Measurements from ENCODE around the gene GLI1.
A peak's percentile ranks its signal among the peaks of the same experiment; 100 is the strongest.

The GLI1 gene

GRCh38 chr12:57473392-57473791, 13.8 kb downstream of the GLI1 start:
- Histone ChIP-seq H3K36me3 (ENCODE audit: control insufficient read depth, low read depth, low read length) (no peaks in the 10 kb centered on the region), H3K27ac (ENCODE audit: low read length) (no peak overlapping the region), H3K27me3 (ENCODE audit: control insufficient read depth, insufficient read depth, low read length) (peaks cover 63% of the 10 kb centered on the region), H3K9ac (ENCODE audit: low read length) (no peak overlapping the region), H3K4me3 (ENCODE audit: low read length) (no peak overlapping the region), H3K9me3 (ENCODE audit: control insufficient read depth, low read depth, low read length) (no peaks in the 10 kb centered on the region), H3K4me1 (ENCODE audit: control insufficient read depth, low read depth, low read length) (peaks cover 8% of the 10 kb centered on the region)

- Histone ChIP-seq H3K4me1 (ENCODE audit: control insufficient read depth, low read depth, low read length) (peaks cover 8% of the 10 kb centered on the region), H3K9ac (ENCODE audit: low read length) (no peak overlapping the region), H3K27ac (ENCODE audit: low read length) (no peak overlapping the region), H3K9me3 (ENCODE audit: control insufficient read depth, low read depth, low read length) (no peaks in the 10 kb centered on the region), H3K27me3 (ENCODE audit: control insufficient read depth, insufficient read depth, low read length) (peaks cover 64% of the 10 kb centered on the region), H3K36me3 (ENCODE audit: control insufficient read depth, low read depth, low read length) (no peaks in the 10 kb centered on the region), H3K4me3 (ENCODE audit: low read length) (no peak overlapping the region)
Measured at GRCh38 chr12:57473886-57474285, 14.3 kb downstream of the GLI1 start.

DNA sequence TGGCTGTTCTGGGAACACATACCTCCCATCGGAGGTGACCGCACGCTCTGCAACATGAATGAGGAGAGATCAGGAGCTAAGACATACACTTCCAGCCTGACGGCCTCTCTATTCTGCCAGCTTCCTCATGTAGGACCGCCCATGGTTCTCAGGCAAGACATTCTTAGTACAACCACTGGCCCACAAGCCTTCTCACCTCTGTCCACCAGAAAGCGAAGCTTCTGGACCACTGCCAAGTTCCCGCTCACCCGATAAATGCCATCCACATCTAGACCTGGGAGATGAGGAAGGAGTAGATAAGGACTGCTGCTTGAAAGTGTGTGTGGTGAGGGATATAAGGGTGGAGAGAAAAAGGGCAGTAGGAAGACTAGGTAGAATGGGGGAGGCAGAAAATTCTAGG, 14.8 kb downstream of the GLI1 start:
- Histone ChIP-seq H3K9me3 (ENCODE audit: control insufficient read depth, low read depth, low read length) (no peaks in the 10 kb centered on the region), H3K9ac (ENCODE audit: low read length) (no peak overlapping the region), H3K4me1 (ENCODE audit: control insufficient read depth, low read depth, low read length) (peaks cover 8% of the 10 kb centered on the region), H3K4me3 (ENCODE audit: low read length) (no peak overlapping the region), H3K36me3 (ENCODE audit: control insufficient read depth, low read depth, low read length) (no peaks in the 10 kb centered on the region), H3K27me3 (ENCODE audit: control insufficient read depth, insufficient read depth, low read length) (peaks cover 69% of the 10 kb centered on the region), H3K27ac (ENCODE audit: low read length) (no peak overlapping the region)

DNA sequence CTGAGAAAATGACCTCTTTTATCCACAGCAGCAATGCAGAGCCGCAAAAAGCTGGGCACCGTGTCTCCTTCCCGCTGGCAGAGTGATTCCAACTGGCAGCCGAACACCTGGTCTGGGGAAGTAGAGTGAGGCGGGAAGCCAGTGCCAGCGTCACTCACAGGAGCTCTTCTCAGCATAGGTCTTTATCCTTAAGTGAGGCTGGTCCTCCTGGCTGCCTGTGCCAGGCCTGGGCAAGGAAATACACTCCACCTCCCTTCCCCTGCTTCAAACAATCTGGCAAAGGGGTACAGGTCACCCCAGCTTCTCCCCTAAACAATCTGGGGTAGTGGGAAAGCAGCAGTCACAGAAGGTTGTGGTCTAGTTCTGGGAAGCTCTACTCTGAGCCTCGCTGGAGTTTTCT, 15.3 kb downstream of the GLI1 start:
- Histone ChIP-seq H3K27ac (ENCODE audit: low read length) (no peak overlapping the region), H3K27me3 (ENCODE audit: control insufficient read depth, insufficient read depth, low read length) (peaks cover 72% of the 10 kb centered on the region), H3K4me1 (ENCODE audit: control insufficient read depth, low read depth, low read length) (peaks cover 8% of the 10 kb centered on the region), H3K9me3 (ENCODE audit: control insufficient read depth, low read depth, low read length) (no peaks in the 10 kb centered on the region), H3K36me3 (ENCODE audit: control insufficient read depth, low read depth, low read length) (no peaks in the 10 kb centered on the region), H3K4me3 (ENCODE audit: low read length) (peak overlapping the region; percentile 51), H3K9ac (ENCODE audit: low read length) (no peak overlapping the region)

DNA sequence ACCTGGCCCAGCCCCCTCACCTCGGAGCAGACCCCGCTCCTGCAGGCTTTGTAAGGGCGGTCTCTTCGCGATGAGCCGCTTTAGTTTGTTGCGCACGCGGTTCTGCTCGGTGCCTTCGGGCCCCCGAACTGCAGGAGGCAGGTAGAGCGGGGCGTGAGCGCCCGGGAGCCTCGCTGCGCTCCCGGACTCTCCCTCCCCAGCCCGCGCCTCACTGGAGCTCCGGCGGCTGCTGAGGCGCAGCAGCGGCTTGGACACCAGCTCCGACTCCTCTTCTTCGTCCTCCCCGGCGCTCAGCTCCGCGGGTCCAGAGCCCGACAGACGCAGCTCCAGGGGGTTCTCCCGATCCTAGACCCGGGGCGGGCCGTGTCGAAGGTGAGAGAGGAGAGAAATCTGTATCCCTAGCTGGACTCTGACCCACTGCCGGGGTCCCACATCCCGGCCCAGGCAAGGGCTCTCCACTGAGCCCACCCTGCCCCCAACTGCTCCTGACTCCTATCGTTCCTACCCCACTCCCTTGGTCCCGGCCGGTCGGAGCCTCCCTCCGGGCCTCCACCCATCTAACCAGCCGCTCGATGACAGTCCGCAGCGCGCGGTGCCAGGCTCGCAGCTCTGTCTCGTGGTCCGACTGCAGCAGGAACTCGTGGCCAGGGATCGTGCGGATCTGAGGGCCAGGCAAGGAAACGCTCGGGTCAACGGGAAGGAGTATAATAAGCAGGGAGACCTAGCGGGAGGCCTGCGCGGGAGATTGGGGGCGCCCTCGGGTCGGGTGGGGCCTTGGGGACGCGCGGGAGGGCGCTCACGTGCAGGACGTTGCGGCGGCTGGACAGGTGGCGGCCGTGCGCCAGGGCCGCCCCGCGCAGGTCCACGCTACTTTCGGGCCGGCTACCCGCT, 15.9 kb downstream of the GLI1 start:
- Histone ChIP-seq H3K36me3 (ENCODE audit: control insufficient read depth, low read depth, low read length) (no peaks in the 10 kb centered on the region), H3K27ac (ENCODE audit: low read length) (no peak overlapping the region), H3K27me3 (ENCODE audit: control insufficient read depth, insufficient read depth, low read length) (peaks cover 74% of the 10 kb centered on the region), H3K4me1 (ENCODE audit: control insufficient read depth, low read depth, low read length) (peaks cover 8% of the 10 kb centered on the region), H3K9me3 (ENCODE audit: control insufficient read depth, low read depth, low read length) (no peaks in the 10 kb centered on the region), H3K4me3 (ENCODE audit: low read length) (peak overlapping the region; percentile 51), H3K9ac (ENCODE audit: low read length) (peak overlapping the region; percentile 9)

- peaks cover 77% of the 10 kb centered on the region for H3K27me3 ChIP-seq (ENCODE audit: control insufficient read depth, insufficient read depth, low read length)
- H3K27ac ChIP-seq (ENCODE audit: low read length) = no peak overlapping the region
- peaks cover 8% of the 10 kb centered on the region for H3K4me1 ChIP-seq (ENCODE audit: control insufficient read depth, low read depth, low read length)
- H3K4me3 ChIP-seq (ENCODE audit: low read length) = peak overlapping the region; percentile 51
- no peaks in the 10 kb centered on the region for H3K36me3 ChIP-seq (ENCODE audit: control insufficient read depth, low read depth, low read length)
- no peak overlapping the region for H3K9ac ChIP-seq (ENCODE audit: low read length)
- no peaks in the 10 kb centered on the region for H3K9me3 ChIP-seq (ENCODE audit: control insufficient read depth, low read depth, low read length)
Measured at GRCh38 chr12:57476162-57476992, 16.8 kb downstream of the GLI1 start.

- Histone ChIP-seq H3K4me3 (ENCODE audit: low read length) (no peak overlapping the region), H3K4me1 (ENCODE audit: control insufficient read depth, low read depth, low read length) (peaks cover 8% of the 10 kb centered on the region), H3K27ac (ENCODE audit: low read length) (no peak overlapping the region), H3K9ac (ENCODE audit: low read length) (no peak overlapping the region), H3K36me3 (ENCODE audit: control insufficient read depth, low read depth, low read length) (no peaks in the 10 kb centered on the region), H3K27me3 (ENCODE audit: control insufficient read depth, insufficient read depth, low read length) (peaks cover 72% of the 10 kb centered on the region), H3K9me3 (ENCODE audit: control insufficient read depth, low read depth, low read length) (no peaks in the 10 kb centered on the region)
Measured at GRCh38 chr12:57476993-57477709, 17.6 kb downstream of the GLI1 start.

DNA sequence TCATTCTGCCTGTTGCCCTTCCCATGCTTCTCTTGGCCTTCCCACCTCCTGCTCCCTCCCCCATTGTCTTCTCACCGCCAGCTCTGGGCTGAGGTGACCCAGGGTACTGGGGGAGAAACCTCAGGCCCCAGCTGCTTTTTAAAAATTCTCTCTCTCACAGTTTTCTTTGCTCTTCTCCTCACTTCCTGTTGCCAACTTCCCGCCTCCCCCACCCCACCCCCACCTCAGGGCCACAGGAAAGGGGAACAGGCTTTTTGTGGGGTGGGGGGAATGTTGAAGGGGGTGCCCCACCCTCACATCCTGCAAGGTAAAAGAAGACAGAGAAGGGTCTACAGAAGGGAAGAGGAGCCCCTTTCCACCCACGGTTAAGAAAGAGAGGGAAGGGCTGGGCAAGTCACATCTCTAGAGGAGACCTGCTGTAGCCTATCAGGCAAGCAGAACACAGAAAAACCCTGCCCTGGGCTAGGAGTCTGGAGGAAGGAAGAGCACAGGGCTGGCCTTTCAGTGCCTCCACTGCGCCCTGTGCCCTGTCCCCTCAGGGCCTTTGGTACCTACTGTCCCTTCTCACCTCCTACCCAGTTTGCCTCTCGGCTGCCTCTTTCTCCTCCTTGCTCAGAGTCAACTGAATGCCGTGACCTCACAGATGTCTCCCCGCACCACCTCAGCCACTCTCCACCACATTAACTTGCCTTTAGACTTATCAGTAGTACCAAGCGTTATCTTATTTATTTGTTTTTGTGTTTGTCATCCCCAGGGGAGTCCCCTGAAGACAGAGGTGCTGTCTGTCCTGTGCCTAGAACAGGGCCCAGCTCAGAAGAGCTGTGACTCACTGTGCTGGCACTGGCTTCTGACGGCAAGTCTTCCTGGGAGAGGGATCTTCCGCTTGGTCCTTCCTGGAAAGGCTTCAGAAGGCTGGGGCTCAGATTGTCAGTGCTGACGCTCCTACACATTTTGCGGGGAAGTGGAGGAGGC, 18.4 kb downstream of the GLI1 start:
- no peaks in the 10 kb centered on the region for H3K36me3 ChIP-seq (ENCODE audit: control insufficient read depth, low read depth, low read length)
- no peaks in the 10 kb centered on the region for H3K9me3 ChIP-seq (ENCODE audit: control insufficient read depth, low read depth, low read length)
- no peak overlapping the region for H3K27ac ChIP-seq (ENCODE audit: low read length)
- peaks cover 64% of the 10 kb centered on the region for H3K27me3 ChIP-seq (ENCODE audit: control insufficient read depth, insufficient read depth, low read length)
- no peak overlapping the region for H3K4me3 ChIP-seq (ENCODE audit: low read length)
- no peak overlapping the region for H3K9ac ChIP-seq (ENCODE audit: low read length)
- H3K4me1 ChIP-seq (ENCODE audit: control insufficient read depth, low read depth, low read length) = peaks cover 8% of the 10 kb centered on the region

DNA sequence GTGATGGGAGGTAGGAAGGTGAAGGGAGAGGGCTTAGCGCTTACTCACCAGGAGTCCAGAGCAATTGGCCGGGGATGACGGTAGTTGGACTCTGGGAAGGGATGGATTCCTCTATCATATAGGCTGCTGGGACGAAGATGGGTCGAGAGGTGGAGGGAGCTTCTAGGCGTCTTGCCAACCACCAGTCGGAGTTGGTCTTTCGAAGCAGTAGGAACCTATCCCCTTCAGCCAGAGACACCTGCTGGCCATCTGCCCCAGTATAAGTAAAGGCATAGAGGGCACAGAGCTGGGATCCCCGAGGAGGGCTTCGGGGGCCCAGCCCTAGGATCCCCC, 19.4 kb downstream of the GLI1 start:
- H3K36me3 ChIP-seq (ENCODE audit: control insufficient read depth, low read depth, low read length) = no peaks in the 10 kb centered on the region
- peaks cover 13% of the 10 kb centered on the region for H3K4me1 ChIP-seq (ENCODE audit: control insufficient read depth, low read depth, low read length)
- peaks cover 55% of the 10 kb centered on the region for H3K27me3 ChIP-seq (ENCODE audit: control insufficient read depth, insufficient read depth, low read length)
- no peak overlapping the region for H3K27ac ChIP-seq (ENCODE audit: low read length)
- H3K9me3 ChIP-seq (ENCODE audit: control insufficient read depth, low read depth, low read length) = no peaks in the 10 kb centered on the region
- no peak overlapping the region for H3K4me3 ChIP-seq (ENCODE audit: low read length)
- no peak overlapping the region for H3K9ac ChIP-seq (ENCODE audit: low read length)

DNA sequence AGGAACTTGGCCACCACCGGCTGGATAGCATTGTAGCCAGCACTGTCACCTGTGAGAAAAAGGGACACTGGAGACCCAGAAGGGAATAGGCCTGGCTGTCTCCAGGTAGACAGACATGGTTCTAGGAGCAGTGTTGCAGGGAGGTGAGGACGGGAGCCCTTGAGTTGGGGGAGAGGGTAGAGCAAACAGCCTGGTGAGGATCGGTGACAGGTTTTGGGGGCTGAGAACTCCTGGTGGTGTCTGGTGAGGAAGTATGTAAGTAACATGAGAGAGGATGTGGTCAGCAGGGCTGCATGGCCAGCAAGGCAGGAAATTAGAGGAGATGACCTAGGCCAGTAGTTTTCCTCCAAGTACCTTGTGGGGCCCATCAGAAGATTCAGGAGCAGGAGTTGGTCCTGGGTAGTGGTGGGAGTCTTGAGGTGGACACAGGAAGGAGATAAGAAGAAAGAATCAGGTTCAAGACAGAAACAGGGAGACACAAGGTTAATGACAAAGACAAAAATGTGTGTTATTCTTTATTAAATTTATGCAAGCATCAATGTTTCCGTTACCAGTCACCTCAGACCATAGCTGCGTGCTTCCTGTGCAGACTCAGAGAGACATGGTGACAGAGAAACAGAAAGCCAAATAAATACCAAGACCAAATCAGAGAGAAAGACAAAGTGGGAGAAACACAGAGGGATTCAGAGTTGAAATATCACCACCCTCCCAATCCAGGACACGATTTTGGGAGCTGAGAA, 20.0 kb downstream of the GLI1 start, which contains the start of gene ARHGAP9:
Gene ARHGAP9, minus strand, starts transcription at position 491 of the 740 bp plus-strand sequence. Its CDS starts 460 bp downstream, at position 31.
- peaks cover 13% of the 10 kb centered on the region for H3K4me1 ChIP-seq (ENCODE audit: control insufficient read depth, low read depth, low read length)
- no peak within 1 kb of the TSS for H3K4me3 ChIP-seq (ENCODE audit: low read length)
- H3K27me3 ChIP-seq (ENCODE audit: control insufficient read depth, insufficient read depth, low read length) = peaks cover 50% of the 10 kb centered on the region
- no peak within 1 kb of the TSS for H3K27ac ChIP-seq (ENCODE audit: low read length)
- H3K36me3 ChIP-seq (ENCODE audit: control insufficient read depth, low read depth, low read length) = no peaks in the 10 kb centered on the region
- no peaks in the 10 kb centered on the region for H3K9me3 ChIP-seq (ENCODE audit: control insufficient read depth, low read depth, low read length)
- no peak within 1 kb of the TSS for H3K9ac ChIP-seq (ENCODE audit: low read length)

All from iPS-18a (cell line).